Activated T-helper 1 cell treated with Interleukin-2 at 50 U/mL for 16 hours (primary cell): ENCODE measurements around the gene TPRG1.

Experiments used
- DNase-seq: peaks from one replicate; pipeline ENCODE4 v3.0.0-alpha.2; 2020; ENCODE audit warnings: low read depth

Gene TPRG1

GRCh38 chr3:189166321-189166720 lies 5.5 kb upstream of the TPRG1 start:
- no peak for DNase-seq

DNA sequence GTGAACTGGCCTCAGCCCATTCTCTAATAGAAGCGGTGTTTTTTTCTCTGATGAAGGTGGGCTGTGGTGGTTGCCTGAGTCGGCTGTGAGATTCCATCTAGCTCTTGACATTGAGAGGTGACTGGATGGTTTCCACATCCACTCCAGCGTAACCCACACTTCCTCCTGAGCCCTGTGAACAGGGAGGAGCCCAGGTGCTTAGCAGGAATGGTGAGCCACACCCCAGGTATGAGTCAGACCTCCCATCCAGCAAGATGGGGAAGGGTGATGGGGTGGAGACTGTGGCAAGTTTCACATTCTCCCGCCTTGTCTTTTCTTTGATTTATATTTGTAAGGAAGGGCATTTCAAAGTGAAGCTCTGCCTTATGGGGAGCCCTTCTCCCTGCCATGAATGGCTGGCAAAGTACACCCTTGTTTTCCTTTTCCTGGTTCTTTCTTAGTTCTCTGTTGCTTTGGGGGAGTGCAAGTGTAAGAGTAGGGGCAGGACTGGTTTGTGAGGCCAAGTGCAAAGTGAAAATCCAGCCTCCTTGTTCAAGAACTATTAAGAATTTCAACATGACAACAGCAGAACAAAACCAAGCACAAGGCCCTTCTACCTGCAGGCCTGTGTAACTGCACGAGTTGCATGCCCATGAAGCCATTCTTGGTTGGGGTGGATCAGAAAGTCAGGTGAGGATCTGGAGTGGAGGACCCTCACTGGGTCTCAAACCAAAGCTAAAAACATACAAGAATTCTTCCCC lies 4.6 kb upstream of the TPRG1 start:
- DNase-seq: no peak

DNA sequence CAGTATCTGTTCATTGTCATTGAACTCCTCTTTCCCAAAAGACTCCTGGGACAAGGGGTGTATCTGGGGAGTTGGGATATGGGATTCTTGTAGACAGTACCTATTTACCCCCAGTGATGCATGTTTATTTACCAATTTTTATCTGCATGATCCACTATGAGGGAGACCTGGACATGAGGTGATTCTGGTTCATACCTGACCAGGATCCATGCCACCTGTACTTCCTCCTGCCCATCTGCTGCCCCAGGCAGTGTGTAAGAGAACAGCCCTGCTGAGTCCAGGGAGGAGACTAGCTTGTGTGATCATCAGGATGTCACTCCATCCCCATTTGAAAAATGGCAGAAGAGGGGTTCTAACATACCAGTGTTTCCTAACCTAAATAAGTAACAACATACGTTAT lies 3.1 kb upstream of the TPRG1 start:
- no peak for DNase-seq

DNA sequence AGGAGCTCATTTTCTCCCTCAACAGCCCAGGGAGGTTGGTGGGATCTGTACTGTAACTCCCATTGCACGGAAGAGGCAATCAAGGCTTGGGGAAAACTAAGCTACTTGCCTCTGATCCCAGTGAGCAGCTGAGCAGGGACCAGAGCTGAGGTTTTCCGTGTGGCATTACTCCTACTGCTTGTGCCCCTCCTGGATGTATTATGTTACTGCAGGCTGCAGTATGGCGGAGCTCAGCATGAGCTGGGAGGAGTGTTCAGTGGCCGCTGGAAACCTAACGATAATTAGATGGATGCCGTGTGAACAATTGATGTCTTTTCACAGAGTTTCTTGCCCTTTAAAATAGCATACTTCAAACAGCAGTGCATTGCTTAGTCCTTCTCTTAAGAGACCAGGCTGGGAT lies 2.0 kb upstream of the TPRG1 start:
- DNase-seq: no peak

DNA sequence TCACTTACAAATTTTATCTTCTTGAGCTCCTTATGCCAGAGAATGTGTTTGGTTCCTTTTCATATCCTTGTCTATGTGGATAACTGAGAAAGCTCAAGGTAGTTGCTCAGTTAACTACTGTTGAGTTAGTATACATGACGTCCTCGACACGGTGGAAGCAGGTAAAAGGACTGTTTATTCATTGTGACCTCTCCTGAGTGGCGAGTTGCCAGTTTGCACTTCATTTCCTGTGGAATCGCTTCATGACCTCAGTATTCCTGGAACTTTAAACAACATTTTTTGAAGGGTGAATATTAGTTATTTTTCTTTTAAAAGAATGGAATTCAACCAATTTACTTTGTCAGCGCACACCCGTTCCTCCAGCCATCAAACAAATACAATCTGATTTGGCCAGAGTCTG lies 1.2 kb upstream of the TPRG1 start:
- DNase-seq: no peak

- no peak for DNase-seq
Measured at GRCh38 chr3:189172668-189173419, 1.1 kb downstream of the TPRG1 start.

GRCh38 chr3:189184566-189184965 lies 12.8 kb downstream of the TPRG1 start:
- DNase-seq: no peak

- DNase-seq: no peak
Measured at GRCh38 chr3:189186101-189186500, 14.3 kb downstream of the TPRG1 start.

DNA sequence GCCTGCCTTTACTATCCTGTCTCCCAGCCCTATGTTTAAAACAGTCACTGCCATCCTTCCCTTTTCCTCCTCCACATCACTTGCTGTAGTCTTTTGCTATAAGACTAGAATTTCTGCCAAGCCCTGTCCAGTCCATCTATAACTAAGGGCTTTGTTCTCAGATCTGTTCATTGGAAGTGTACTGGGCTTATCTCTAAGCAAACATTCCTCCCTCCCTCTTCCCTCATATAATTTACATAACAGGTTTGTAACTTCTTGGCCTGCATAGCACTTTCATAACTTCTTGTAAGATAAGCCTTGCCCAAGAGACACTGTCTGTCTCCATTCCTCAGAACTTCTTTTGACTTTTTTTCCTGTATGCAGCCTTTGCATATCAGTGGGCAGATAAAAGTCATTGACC lies 16.7 kb downstream of the TPRG1 start:
- DNase-seq: no peak

DNA sequence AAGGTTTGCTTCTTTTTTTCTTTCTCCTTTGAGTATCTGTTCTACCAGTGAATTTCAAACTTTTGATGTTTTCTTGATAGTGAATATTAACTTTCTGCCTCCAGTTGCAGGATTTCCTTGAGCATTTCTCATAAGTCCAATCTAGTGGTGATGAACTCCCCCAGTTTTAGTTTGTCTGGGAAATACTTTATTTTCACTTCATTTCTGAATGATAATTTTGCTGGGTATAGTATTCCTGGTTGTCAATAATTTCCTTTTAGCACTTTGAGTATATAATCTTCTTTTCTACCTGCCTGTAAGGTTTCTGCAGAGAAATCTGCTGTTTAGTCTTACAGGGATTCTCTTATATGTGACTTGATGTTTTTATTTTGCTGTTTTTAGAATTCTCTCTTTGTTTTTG lies 21.0 kb downstream of the TPRG1 start:
- no peak for DNase-seq

- no peak for DNase-seq
Measured at GRCh38 chr3:189195302-189195701, 23.5 kb downstream of the TPRG1 start.

DNA sequence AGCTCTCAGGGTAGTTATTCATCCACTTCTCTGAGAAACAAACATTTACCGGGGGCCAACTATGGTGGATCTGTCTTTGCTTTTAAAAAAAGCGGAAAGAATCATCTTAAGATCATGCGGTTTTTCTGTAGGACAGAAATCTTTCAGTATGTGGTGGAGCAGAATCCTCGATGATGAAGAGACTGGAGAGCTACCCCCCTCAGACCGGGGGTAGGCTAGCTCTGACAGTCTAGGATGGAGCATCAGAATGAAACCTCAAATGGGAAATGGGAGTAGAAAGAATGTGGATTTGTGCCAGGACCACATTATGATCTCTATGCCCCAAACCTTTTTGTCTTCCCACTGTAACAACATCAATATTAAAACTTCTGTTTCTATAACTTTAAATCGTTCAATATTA lies 30.3 kb downstream of the TPRG1 start:
- DNase-seq: no peak

GRCh38 chr3:189202583-189202982 lies 30.8 kb downstream of the TPRG1 start:
- DNase-seq: no peak

- DNase-seq: no peak
Measured at GRCh38 chr3:189204167-189204866, 32.5 kb downstream of the TPRG1 start.

GRCh38 chr3:189204937-189205336 lies 33.2 kb downstream of the TPRG1 start:
- DNase-seq: no peak

DNA sequence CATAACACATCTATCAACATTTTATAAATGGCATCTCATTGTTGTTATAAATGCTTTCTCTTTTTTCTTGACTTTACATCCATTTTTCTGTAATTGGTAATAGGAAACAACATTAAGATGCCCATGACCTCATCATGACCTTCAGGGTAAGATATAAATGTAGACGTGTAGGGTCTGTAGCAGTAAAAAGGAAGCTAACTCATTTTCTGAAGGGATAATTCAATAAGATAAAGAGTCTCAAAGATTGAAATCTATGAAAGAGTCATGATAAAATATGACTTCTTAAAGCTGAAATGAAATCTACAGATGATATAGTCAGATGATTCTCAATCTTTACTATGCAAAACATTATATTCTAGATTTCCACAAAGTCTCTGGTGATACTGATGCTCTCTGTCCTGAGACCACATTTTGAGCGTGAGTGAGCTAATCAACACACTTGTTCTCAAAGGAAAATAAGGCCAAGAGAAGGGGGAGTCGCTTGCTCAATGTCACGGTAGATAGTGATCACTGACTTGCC lies 38.5 kb downstream of the TPRG1 start:
- no peak for DNase-seq

DNA sequence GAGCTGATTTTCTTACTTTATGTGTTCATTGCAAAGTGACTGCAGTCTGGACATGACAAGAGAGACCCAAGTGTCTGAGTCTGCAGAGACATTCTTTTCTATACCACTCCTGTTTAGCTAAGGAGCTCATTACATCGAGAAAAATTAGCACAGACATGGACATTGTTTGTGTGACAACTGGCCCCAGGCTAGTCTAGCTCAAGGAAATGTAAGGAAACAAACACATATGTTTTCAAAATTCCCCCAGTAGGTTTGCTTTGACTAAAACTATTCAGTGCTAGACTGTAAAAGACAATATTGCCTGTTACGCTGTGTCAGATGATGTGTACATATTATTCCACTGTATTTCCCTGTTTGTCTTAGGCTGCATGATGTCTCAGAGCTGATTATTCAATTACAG lies 40.9 kb downstream of the TPRG1 start:
- no peak for DNase-seq

GRCh38 chr3:189214651-189215050 lies 42.9 kb downstream of the TPRG1 start:
- no peak for DNase-seq

DNA sequence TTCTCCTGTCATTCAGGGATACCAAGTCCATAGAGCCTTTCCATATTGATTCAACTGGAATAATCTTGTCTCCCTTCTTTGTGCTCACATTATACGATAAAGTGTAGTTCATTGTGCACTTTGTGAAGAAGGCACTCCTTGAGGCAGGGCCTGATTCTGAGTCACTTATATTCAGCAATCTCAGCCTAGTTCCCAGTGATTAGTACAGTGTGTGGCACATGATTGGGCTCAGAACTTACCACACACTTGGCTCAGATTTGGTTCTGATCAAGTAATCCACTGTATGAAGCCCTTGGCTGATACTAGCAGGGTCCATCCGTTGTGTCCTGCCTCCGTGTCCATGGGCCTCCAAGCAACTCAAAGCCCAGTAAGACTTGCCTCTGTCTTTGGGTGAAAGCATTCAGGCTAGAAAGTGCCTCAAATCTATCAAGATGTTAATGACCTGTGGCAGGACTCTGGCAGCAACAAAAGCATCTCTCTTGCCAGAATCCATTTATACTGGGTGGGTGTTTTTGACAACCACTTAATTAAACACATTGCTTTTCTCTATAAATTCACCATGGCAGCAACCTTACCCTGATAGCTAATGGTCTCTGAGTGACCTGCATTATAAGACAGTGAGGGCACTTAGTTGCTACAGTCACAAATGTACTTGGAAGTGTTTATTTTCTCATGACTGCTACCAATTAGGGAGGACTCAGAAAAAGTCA lies 51.3 kb downstream of the TPRG1 start:
- no peak for DNase-seq

GRCh38 chr3:189225431-189225830 lies 53.7 kb downstream of the TPRG1 start:
- no peak for DNase-seq

DNA sequence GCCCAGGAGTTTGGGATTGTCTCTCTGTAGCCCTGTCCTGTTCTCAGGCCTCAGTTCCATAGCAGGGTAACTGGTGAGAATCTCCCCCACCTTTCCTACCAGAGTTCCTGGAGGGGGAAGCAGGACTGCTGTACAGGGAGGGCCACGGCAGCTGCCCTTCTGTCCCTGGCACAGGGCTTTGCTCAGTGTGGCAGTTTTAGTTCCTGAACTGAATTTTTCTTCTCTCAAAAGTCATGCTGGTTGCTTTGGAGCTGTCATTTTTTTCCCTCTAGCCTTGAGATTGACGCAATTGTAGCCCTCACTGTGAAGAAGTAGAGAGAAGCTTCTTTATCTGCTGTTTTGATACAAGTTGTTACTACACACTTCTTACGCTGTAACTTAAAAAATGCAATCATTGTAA lies 55.5 kb downstream of the TPRG1 start:
- DNase-seq: no peak

GRCh38 chr3:189229196-189229828 lies 57.5 kb downstream of the TPRG1 start:
- no peak for DNase-seq
